ENCODE results near the gene AXIN1.
"Not testable (repeated sequence)": the region's sequence is repeated elsewhere in the genome, so short reads cannot be mapped to it uniquely, and the experiment has no call there.

The AXIN1 gene

GRCh38 chr16:280991-281659 is 71.4 kb downstream of the AXIN1 start:
- no peak for DNase-seq

GRCh38 chr16:280552-280951 is 72.0 kb downstream of the AXIN1 start, which contains the start of gene ARHGDIG:
TSS of gene ARHGDIG (plus strand) at chr16:280591. CDS start at chr16:280681, 90 bp downstream.
- no peak for DNase-seq

- DNase-seq = no peak
Observed at GRCh38 chr16:280005-280460, 72.5 kb downstream of the AXIN1 start.

- DNase-seq = no peak
Observed at GRCh38 chr16:279531-279930, 73.0 kb downstream of the AXIN1 start.

GRCh38 chr16:278863-279366 is 73.6 kb downstream of the AXIN1 start:
- DNase-seq = peak; percentile 59

- DNase-seq = no peak
Observed at GRCh38 chr16:276426-277077, 76.0 kb downstream of the AXIN1 start.

GRCh38 chr16:275786-276232 is 76.7 kb downstream of the AXIN1 start, which contains the start of gene RGS11:
TSS of gene RGS11 (minus strand) at chr16:275944. CDS start at chr16:275911, 33 bp downstream.
- DNase-seq = no peak

- DNase-seq = no peak
Observed at GRCh38 chr16:275041-275641, 77.4 kb downstream of the AXIN1 start.

GRCh38 chr16:273547-274421 is 78.7 kb downstream of the AXIN1 start:
- no peak for DNase-seq

GRCh38 chr16:272633-273546 is 79.6 kb downstream of the AXIN1 start:
- DNase-seq = no peak

GRCh38 chr16:270381-271255 is 81.9 kb downstream of the AXIN1 start:
- no peak for DNase-seq

GRCh38 chr16:269061-269796 is 83.3 kb downstream of the AXIN1 start:
- DNase-seq = no peak

- peak; percentile 9 for DNase-seq
Observed at GRCh38 chr16:268141-269053, 84.1 kb downstream of the AXIN1 start.

GRCh38 chr16:267562-267961 is 85.0 kb downstream of the AXIN1 start:
- DNase-seq = not testable (repeated sequence)

- DNase-seq = no peak
Observed at GRCh38 chr16:266258-267164, 86.0 kb downstream of the AXIN1 start.

GRCh38 chr16:265711-266110 is 86.8 kb downstream of the AXIN1 start:
- no peak for DNase-seq

- no peak for DNase-seq
Observed at GRCh38 chr16:265002-265529, 87.5 kb downstream of the AXIN1 start.

Measured in NCI-H1092 (cell line).